GM21367 (cell line): ENCODE data around the gene PICK1.
"Not testable (repeated sequence)": the region's sequence is repeated elsewhere in the genome, so short reads cannot be mapped to it uniquely, and the experiment has no call there.

Experiments
- ATAC-seq: cut with Tn5 transposase; IDR thresholded peaks from one replicate; pipeline ENCODE4 v1.9.1; 2021; ENCODE audit not compliant: unreplicated experiment

The PICK1 gene

GRCh38 chr22:38030311-38031133, 26.7 kb upstream of the PICK1 start:
- ATAC-seq = no peak

GRCh38 chr22:38031491-38031890, 25.7 kb upstream of the PICK1 start:
- no peak for ATAC-seq

GRCh38 chr22:38032681-38033521, 24.3 kb upstream of the PICK1 start:
- no peak for ATAC-seq

GRCh38 chr22:38033522-38034277, 23.5 kb upstream of the PICK1 start:
- no peak for ATAC-seq

GRCh38 chr22:38034278-38034882, 22.8 kb upstream of the PICK1 start:
- no peak for ATAC-seq

- ATAC-seq = no peak
These were observed 22.2 kb upstream of the PICK1 start for GRCh38 chr22:38034884-38035529.

- ATAC-seq = no peak
These were observed 21.7 kb upstream of the PICK1 start for GRCh38 chr22:38035530-38035885.

GRCh38 chr22:38036392-38037062, 20.7 kb upstream of the PICK1 start:
- ATAC-seq = no peak

GRCh38 chr22:38037367-38038150, 19.6 kb upstream of the PICK1 start:
- ATAC-seq = not testable (repeated sequence)

- no peak for ATAC-seq
These were observed 18.8 kb upstream of the PICK1 start for GRCh38 chr22:38038426-38038825.

GRCh38 chr22:38038890-38039812, 18.1 kb upstream of the PICK1 start:
- ATAC-seq = no peak

GRCh38 chr22:38040953-38041759, 16.0 kb upstream of the PICK1 start:
- no peak for ATAC-seq

GRCh38 chr22:38041760-38042487, 15.3 kb upstream of the PICK1 start:
- ATAC-seq = no peak

- ATAC-seq = no peak
These were observed 14.8 kb upstream of the PICK1 start for GRCh38 chr22:38042488-38042790.

GRCh38 chr22:38043151-38044039, 13.8 kb upstream of the PICK1 start:
- no peak for ATAC-seq
